Hindlimb muscle (tissue), 1 donor: ENCODE measurements around the gene MICAL1. TPM values are rescaled to one million over a fixed set of nuclear protein-coding genes. Genes with fewer than 3 reads are reported as not detected.
A peak's percentile ranks its signal among the peaks of the same experiment; 100 is the strongest.

Source experiments
- DNase-seq: peaks from one replicate; pipeline ENCODE4 v3.0.0-alpha.2; 2013
- polyA plus RNA-seq: library from polyadenylated mRNA; unstranded; fragments of 120-200 nt; gene quantifications from one replicate; pipeline ENCODE4 v1.2.1, GENCODE V29; 2013; ENCODE audit not compliant: insufficient read length

MICAL1 gene, protein sequence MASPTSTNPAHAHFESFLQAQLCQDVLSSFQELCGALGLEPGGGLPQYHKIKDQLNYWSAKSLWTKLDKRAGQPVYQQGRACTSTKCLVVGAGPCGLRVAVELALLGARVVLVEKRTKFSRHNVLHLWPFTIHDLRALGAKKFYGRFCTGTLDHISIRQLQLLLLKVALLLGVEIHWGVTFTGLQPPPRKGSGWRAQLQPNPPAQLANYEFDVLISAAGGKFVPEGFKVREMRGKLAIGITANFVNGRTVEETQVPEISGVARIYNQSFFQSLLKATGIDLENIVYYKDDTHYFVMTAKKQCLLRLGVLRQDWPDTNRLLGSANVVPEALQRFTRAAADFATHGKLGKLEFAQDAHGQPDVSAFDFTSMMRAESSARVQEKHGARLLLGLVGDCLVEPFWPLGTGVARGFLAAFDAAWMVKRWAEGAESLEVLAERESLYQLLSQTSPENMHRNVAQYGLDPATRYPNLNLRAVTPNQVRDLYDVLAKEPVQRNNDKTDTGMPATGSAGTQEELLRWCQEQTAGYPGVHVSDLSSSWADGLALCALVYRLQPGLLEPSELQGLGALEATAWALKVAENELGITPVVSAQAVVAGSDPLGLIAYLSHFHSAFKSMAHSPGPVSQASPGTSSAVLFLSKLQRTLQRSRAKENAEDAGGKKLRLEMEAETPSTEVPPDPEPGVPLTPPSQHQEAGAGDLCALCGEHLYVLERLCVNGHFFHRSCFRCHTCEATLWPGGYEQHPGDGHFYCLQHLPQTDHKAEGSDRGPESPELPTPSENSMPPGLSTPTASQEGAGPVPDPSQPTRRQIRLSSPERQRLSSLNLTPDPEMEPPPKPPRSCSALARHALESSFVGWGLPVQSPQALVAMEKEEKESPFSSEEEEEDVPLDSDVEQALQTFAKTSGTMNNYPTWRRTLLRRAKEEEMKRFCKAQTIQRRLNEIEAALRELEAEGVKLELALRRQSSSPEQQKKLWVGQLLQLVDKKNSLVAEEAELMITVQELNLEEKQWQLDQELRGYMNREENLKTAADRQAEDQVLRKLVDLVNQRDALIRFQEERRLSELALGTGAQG
- 71.7 TPM for polyA plus RNA-seq

DNA sequence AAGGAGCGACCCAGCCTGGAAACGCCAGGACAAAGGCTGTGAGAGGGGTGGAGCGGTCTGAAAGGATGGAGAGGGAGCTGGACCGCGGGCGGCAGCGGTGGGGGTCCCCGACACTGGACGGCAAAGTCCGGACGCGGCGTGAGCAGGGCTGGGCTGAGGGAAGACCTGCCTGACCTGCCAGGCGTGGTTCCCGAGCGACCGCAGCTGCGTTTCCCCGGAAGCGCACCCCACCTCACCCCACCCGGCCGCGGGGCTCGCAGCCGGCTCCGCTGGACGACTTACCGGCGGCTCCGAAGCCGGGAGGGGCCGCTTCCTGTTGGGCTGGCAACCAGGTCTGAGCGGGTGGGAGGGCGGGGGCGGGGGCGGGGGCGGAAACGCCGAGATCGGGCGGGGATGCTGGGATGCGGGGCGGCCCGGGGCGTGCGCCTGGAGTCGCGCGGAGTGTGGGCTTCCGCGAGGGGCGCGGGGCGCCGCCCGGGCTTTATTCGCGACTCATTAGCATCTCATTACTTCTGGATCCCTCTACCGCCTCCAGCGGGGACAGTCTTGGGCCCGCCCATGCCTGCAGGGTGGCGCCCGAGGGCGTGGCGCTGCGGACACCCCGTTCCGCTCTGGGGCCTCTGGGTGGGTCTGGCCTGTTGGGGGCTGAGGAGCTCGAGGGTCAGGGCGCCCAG lies at the start of gene MICAL1:
Gene MICAL1, minus strand, starts transcription at position 336 of the 674 bp plus-strand sequence. CDS start 1,576 bp downstream, outside the sequence.
- DNase-seq: peak; percentile 62

DNA sequence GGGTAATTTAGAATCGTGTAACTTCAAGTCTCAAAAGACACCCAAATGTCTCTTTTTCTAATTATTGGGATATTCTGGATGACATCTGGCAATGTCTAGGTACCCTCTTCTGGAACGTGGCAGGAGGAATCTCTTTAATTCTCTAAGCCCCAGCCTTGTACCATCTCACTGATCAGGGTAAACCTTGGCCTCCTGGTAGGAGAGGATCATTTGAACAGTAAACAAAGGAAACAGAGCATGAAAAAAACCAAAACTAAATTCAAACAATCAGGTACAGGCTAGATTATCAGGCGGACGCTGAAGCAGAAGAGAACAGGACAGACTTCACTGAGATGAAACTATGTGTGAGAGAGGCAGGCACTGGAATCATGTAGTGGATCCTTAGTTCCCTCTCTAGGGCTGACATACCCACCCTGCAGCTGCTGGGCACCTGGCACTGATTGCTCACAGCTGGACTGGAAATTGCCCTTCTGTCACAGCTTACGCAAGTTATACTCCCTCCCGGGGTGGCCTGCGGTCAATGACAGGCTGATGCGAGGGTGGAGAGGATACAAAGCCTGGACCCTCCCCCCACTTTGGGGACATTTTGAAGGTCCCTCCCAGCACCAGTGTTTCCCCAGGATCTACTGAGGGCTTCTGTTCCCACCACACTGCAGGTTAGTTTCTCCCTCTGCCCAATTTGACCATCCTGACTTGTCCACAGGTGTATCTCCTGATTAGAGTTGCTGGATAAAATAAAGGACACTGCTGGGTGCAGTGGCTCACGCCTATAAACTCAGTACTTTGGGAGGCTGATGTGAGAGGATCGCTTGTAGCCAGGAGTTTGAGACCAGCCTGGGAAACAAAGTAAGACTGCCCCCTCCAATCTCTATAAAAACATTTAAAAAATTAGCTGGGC lies 48.0 kb upstream of the MICAL1 start:
- peak; percentile 26 for DNase-seq

DNA sequence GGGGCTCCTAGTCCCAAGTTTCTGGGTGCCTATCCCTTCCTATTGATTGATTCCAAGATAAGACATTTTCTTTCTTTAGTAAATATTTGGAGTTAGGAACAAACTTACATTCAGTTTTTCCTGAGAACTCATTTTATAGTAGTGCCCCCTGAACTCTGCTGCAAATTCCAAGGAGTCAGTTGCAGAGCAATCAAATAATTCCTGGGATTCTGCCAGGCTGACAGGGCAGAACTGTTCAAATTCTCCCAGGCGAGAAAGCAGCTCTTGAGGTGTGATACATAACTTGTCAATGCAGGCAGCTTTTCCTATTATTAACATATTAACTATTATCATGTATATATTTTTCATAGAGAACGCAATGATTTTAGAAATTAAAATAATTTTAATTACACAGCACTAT lies 43.4 kb upstream of the MICAL1 start:
- DNase-seq: no peak

DNA sequence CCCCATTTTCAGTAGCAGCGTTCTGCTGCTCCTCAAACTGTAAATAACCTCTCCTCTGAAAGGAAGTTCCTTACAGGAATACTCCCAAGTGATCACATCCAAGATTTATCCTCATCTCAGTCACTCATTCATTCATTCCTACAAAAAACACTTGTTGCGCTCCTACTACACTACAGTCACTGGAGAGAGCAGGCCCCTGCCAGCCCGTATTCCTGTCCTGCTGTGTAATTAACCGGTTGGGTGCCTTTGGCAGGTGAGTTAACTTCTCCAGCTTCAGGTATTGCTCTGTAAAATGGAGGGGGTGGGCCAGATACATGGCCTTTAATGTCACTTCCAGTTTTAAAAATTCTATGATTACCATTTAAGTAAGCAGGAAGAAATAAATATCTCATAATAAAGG lies 42.5 kb upstream of the MICAL1 start:
- no peak for DNase-seq

DNA sequence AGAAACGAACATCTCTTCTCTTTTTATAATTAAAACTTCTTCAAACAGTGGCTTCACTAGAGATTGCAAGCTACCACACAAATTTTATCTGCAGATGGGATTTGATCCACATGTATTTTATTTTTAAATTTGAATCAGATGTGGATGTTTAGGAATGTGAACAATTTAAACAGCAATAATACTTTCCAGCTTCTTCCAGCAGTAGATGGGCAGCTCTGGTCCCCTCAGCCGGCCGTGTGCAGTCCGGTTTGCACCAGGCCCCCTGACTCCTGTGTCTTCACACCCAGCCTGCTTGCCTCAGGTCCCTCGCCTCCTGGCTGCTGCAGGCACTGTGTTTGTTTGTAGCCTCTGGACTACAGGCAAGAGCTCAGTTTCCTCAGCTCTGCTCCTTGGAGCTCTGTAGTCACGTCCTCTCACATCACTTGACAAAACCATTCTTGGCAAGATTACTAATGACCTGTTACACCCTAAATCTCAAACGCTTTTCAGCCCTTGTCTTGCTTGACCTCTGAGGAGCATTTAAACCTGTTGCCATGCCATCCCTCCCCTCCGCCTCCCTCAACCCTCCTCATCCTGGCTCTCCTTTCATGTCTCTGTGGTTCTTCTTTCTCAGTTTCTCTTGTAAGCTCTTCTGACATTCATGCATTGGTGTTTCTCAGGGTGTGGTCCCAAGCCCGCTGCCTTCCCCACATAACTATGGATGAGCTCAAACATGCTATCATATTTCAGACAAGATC lies 40.6 kb upstream of the MICAL1 start:
- DNase-seq: no peak

DNA sequence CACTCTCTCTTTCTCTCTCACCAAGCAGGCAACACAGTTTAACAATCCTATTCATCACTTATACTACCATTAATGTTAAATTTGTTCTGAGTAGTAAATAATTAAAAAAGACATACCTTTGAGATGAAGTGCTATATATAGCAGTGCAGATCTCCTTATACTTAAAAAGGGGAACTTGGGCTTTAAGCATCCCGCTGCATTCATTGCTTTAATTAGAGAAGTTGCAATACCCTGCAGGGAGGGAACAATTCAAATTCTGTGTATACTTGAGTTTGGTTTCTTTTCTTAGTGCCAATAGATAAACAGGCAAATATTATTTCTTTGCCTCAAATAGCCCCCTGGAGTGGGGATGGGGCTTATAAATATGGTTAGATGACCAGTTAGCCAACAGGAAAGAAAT lies 38.3 kb upstream of the MICAL1 start:
- no peak for DNase-seq

DNA sequence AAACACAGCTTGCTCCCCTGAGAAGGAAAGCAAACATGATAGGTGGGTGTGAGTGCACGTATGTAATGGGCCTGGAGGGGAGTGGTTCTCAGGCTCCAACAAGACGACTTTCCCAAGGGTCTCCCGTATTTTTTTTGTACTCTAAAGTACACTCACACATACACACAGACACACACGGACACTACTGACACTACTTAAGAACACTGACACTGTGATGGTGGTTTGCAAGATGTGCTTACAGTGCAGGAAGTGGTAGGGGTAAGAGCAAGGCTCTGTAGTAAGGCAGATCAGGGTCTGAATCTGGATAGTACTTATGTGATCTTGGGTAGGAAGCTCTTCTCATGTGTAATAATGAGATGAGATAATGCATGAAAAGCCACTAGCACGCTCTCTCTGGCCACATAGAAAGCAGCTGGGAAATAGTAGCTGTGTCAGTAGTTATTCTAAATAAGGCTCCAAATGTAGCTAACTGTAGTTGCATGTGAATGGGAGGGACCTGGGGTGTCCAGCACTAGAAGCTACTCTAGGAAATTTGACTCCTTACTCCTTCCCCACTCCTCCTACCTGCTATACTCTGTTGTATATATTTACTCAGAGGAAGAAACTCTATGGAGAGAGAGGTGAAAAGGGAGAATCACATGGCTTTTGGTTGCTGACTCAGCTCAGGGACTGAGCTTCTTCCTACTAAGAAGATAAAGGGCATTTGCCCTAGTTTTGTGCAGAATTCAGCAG lies 35.8 kb upstream of the MICAL1 start:
- no peak for DNase-seq

DNA sequence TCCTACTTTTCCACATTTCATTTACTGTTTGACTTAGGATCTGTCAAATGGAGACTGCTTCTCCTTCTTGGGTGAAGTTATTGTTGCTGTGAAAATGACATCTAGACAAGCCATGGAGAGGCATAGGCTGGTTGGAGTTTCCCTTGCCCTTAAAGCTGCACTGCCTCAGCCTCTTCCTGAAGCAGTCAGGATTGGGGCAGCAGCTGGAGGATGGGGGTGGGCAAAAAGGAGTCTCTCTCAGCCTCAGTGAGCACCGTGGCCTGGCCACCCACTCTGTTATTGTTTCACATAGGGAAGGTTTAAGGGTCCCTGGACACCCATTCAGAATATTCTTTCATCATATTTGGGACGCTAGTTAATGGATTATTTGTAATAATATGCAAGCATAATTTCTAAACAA lies 35.1 kb upstream of the MICAL1 start:
- DNase-seq: no peak

DNA sequence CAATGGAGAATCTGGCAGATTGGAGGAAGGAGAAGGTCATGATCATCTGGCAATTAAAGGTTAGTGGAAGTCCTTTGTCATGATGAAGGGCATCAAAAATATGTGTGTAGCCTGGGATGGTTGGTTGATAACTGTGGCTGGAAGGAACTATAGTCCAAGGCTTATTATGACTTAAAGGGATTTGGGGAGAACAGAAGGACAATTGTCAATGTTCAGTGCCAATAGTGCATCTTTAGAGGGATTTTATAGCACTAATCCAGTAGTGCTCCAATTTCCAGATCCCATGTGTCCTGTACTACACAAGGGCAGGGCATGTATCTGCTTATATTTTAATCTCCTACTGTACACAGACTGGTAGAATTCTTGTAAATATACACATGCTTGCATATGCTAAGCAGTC lies 32.4 kb upstream of the MICAL1 start:
- DNase-seq: no peak

DNA sequence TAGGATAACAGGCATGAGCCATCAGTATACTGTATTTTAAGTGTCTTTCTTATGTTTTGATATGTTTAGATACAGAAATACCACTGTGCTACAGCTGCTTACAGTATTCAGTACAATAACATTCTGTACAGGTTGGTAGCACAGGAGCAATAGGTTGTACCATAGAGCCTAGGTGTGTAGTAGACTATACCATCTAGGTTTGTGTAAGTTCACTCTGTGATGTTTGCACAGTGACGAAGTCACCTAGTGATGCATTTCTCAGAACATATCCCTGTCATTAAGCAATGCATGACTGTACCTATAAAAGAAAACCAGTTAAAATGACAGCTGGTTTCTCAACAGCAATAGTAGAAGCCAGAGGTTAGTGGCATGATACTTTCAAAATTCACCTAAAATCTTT lies 30.5 kb upstream of the MICAL1 start:
- no peak for DNase-seq

DNA sequence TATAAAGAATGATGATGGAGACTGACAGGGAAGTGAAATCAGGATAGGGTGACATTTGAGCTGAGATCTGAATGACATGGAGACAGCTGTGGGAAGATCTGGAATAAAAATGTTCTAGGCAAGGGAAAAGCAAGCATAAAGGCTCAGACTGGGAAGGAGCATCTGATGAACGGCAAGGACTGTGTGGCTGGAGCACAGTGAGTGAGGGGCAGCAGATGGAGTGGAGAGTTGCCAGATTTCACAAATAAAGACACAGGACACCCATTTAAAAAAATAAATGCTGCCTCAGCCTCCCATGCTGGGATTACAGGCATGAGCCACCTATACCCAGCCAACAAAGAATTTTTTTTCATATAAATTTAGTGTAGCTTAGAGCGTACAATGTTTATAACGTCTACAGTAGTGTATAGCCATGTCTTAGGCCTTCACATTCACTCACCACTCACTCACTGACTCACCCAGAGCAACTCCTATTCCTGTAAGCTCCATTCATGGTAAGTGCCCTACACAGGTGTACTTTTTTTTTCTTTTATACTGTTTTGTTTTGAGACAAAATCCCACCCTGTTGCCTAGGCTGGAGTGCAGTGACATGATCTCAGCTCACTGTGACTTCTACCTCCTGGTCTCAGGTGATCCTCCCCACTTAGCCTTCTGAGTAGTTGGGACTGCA lies 29.8 kb upstream of the MICAL1 start:
- no peak for DNase-seq

DNA sequence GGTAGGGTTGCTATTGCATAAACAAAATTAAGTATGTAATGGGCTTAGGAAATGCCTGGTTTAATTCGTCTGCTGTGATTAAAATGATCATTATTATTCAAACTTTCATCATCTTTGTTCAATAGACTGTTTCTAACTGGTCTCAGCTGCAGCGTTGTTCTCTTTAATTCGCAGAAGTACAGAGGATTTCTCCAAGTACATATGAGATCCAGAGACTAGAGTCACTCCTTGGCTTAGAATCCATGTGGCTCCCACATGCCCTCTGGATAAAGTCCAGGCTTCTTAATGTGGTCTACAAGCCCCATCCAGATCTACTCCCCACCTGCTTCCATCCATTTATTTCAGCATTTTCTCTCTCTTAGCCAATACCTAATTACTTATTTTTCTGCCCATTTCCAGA lies 28.6 kb upstream of the MICAL1 start:
- DNase-seq: no peak

DNA sequence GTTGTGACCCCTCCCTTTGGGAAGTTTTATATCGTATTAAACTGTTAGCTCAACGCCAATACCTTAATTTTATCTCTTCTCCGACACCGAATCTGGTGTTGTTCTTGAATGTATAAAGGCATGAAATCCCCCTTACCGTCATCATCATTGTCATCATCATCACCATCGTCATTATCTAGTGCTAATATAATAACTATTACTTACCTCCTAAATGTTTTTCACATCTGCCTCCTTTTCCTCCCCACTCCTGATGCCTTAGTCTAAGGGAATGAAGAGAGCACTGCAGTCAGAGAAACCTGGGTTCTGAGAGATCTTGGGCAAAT lies 28.1 kb upstream of the MICAL1 start:
- no peak for DNase-seq

DNA sequence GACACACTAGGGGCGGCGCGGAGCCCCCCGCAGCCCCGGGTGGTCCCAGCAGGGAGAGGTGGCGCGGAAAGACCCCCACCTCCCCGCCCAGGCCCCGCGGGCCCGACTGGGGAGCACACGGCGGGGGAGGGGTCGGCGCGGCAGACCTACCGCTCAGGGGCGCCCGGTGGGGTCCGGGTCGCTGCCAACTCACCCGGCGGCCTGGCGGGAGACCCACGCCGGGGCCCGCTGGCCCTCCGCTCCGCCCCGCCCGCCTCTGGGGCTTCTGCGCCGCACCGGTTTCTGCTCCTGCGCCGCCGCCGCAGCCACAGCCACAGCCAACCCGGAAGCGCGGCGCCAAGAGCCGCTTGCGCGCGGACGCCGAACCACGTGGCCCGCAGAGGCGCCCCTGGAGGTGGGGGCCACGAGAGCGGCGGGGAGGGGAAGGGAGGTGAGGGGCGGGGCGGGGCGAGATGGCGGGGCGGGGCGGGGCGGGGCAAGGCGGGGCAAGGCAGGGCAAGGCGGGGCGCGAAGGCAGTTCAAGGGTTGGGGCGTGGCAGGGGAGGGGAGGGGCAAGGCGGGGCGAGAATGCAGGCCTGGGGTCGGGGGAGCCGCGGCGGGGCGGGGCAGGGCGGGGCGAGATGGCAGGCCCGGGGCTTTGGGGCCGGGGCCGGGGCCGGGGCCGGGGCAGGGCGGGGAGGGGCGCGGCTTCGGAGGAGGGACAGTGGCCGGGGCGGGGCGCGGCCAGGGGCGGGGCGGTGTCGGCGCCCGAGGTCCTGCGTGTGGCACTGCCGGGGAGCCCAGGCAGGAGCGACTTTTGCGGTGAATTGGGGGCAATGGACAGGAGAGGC lies 27.5 kb upstream of the MICAL1 start, which contains the start of gene ZBTB24:
Gene ZBTB24, minus strand, starts transcription at position 315 of the 830 bp plus-strand sequence. CDS start 1,193 bp downstream, outside the sequence.
- peak; percentile 89 for DNase-seq

DNA sequence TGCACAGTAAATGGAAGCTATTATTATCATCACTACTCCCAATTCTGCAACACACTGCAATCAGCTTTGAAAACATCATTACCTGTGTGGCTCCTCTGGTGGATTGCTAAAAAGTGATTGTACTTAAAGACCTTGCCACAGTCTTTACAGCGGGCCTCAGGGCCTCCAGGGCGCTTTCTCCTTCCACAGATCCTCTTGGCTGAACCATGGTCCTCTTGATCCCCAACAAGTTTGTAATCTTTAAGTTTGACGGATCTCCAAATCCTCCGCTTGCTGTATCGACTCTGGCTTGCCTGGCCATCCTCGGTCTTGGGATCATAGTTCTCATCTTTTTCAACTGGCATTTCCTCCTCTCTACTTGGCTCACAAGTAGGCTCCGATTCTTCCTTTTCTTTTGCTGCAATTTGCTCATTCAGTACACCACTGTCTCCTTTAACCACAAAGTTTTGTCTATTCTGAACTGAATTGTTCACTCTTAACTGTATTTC lies 25.5 kb upstream of the MICAL1 start:
- no peak for DNase-seq

DNA sequence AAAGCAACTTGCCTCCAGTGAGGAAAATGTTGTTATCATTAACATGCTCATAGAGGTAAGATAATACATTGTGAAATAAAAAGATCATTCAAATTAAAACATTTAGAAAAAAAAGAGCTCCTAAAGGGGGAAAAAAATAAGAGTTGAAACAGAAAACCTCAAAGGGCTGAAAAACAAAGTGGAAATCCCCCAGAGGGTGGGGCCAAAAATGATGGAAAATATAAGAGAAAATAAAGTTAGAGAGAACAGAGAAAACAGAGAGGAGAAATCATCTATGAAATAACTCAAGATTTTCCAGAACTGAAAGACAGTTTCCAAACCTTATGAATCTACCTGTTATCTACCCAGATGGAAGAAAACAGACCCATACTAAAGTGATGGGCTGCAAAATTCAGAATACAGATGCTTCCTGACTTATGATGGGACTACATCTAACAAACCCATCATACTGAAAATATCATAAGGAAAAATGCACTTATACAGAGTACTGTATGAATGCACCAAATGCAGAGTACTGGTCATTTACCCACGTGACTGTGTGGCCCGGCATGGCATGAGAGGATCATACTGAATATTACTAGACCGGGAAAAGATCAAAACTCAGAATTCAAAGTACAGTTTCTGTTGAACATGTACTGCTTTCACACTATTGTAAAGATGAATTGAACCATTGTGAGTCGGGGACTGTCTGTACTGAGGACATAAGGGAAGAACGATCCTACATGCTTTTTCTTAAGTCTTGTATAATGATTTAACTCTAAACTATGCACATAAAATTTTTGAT lies 23.5 kb upstream of the MICAL1 start:
- no peak for DNase-seq

DNA sequence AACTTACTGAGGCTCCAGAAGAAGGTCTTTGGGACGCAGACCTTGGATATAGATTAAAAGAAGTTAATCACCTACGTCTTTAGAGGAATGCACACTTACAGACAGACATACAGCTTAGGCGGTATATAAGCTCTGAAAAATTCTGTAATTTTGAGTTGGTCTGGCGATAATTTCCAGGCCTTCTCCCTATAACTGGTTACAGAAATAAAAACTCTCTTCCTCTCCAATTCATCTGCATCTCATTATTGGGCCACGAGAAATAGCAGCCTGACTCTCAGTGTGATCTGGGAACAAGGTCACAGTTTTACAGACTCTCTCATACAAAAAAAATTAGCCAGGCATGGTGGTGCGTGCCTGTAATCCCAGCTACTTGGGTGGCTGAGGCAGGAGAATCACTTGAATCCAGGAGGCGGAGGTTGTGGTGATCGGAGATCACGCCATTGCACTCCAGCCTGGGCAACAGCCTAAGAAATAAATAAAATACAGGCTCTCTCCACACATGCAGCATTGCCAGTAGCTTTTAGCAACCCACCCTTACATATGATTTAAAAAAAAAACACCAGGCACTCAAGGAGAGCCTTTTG lies 22.7 kb upstream of the MICAL1 start:
- no peak for DNase-seq
